ENCODE results near the gene BCL2L15. TPM values are rescaled to one million over a fixed set of nuclear protein-coding genes. Genes with fewer than 3 reads are reported as not detected.

BCL2L15 gene
- total and polyA plus RNA-seq, 2 of the 13 experiments (the other 11 are each of a cell fraction or from before 2014, with no cell fraction given): 0.03 to 0.27 TPM

GRCh38 chr1:113870778-113871177 is 16.6 kb downstream of the BCL2L15 start:
- Histone ChIP-seq H3K4me1 (ENCODE audit: insufficient read depth, low read length) (no peaks in the 10 kb centered on the region), H3K4me3 (replicated peaks in 1 of 3; ENCODE audit: insufficient read depth in 1 of 3, low read depth in 2 of 3, low read length in 3 of 3) (no peak overlapping the region), H3K9ac (ENCODE audit: insufficient read depth, low read depth, low read length) (no peak overlapping the region), H3K27ac (ENCODE audit: extremely low read length, insufficient read depth, low read length) (no peak overlapping the region), H2AFZ (ENCODE audit: low read length) (no peak overlapping the region), H3K4me2 (ENCODE audit: low read depth, low read length) (no peak overlapping the region), H3K27me3 (ENCODE audit: control insufficient read depth in 1 of 2, insufficient read depth in 2 of 2, low read length in 2 of 2) (peaks cover 0 to 2% of the 10 kb centered on the region in 2 experiments; a peak in 1 of 5 replicates), H3K36me3 (replicated peaks in 1 of 2; ENCODE audit: control insufficient read depth in 1 of 2, insufficient read depth in 2 of 2, low read length in 2 of 2) (no peaks in the 10 kb centered on the region), H3K9me3 (ENCODE audit: low read length) (no peaks in the 10 kb centered on the region), H4K20me1 (ENCODE audit: insufficient read depth, low read length) (no peaks in the 10 kb centered on the region), H3K79me2 (ENCODE audit: insufficient read depth, low read length) (no peaks in the 10 kb centered on the region)
- FAIRE-seq (no peak), ATAC-seq (no peak), DNase-seq (ENCODE audit: low spot score) (no peak)
- BruUV-seq (replicated peaks): no TSS peak
- TF ChIP-seq FOXK2 (IDR thresholded peaks at IDR 0.05) (no peak), ZNF552 (CRISPR knock-in tag; IDR thresholded peaks at IDR 0.05; ENCODE audit: borderline replicate concordance) (no peak), ZNF207 (IDR thresholded peaks at IDR 0.05; ENCODE audit: borderline replicate concordance) (no peak), TGIF2 (CRISPR knock-in tag; IDR thresholded peaks at IDR 0.05) (no peak), THAP11 (CRISPR knock-in tag; IDR thresholded peaks at IDR 0.05) (no peak), MEIS2 (CRISPR knock-in tag; IDR thresholded peaks at IDR 0.05) (no peak), NCOA1 (CRISPR knock-in tag; IDR thresholded peaks at IDR 0.05) (no peak), THAP8 (CRISPR knock-in tag; IDR thresholded peaks at IDR 0.05; ENCODE audit: borderline replicate concordance) (no peak), ZFP1 (CRISPR knock-in tag; IDR thresholded peaks at IDR 0.05) (no peak), ZSCAN20 (CRISPR knock-in tag; IDR thresholded peaks at IDR 0.05; ENCODE audit: borderline replicate concordance) (no peak), RBAK (CRISPR knock-in tag; IDR thresholded peaks at IDR 0.05) (no peak)
- ChIA-PET POLR2A (no interaction called here), CTCF (ENCODE audit: low intra/inter-chr PET ratio, low total read pairs) (no interaction called here)
- WGBS (ENCODE audit: low lambda C conversion rate): 12% methylated on average over 3 of the region's 3 CpGs
- intact Hi-C loops (cut with micrococcal nuclease; ENCODE audit: unreplicated experiment): loop anchor here (5.0 kb wide), 1 partner anchor 33 kb away; no protein-coding TSS in a partner anchor
- in situ Hi-C loops (cut with HindIII; ENCODE audit: extremely low pct_ligation_motif_present, low pct_unique_long_range_greater_than_20kb): no loop called here

All from HepG2 (cell line).